Ramos (cell line): ENCODE measurements around the gene SCNN1A.

ENCODE experiments used
- in situ Hi-C: fragments of 300-500 bp; cut with MboI; formaldehyde crosslinking; loops from one replicate; pipeline ENCODE4 v1.14.3; 2022; ENCODE audit warnings: low sequenced_read_pairs; ENCODE audit not compliant: unreplicated experiment

Gene SCNN1A

DNA sequence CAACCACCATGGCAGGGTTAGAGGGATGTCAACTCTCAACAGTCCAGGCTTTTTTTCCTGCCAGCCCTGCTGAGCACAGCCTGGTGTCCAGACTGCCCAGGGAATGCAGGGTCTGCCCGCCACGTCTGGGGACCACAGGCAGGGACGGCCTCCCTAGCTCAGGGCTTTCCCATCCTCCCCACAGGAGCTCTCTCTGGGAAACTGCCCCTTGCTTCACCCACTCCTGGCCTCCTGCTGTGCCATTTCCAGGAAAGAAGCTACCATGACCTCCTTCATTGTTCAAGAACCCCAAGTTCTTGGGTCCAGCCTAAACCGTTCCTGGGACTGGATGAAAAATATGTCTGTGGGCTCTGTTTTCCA lies 4.8 kb downstream of the SCNN1A start:
- in situ Hi-C loops, result no loop called here

DNA sequence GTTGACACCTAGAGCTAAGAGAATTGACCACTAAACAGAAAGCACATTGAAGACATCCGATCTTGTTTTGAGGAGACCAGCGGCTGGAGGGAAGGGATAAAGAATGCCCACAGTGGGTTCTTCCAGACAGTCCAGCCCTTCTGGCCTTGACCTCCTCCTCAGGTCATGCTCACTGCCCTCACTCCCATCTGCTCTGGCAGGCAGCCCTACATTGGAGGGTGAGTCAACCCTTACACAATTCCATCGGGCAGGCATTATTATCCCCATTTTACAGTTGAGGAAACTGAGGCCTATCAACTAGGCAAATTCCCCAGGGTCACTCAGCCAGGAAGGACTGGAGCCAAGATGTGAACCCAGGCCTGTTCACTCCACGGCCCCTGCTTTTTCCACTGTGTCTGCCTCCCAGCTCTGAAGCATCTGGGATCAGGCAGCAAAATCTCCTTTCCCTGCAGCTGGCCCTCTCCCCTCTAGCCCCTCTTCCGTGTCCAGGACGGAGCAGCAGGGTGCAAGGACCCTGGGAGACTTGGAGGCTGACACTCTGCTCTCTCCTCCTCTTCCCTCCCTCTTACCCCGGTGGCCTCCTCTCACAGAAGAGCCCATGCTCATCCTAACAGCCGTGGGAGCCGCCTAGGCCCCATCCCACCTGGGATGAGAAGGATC lies 5.3 kb downstream of the SCNN1A start:
- in situ Hi-C loops, result no loop called here

DNA sequence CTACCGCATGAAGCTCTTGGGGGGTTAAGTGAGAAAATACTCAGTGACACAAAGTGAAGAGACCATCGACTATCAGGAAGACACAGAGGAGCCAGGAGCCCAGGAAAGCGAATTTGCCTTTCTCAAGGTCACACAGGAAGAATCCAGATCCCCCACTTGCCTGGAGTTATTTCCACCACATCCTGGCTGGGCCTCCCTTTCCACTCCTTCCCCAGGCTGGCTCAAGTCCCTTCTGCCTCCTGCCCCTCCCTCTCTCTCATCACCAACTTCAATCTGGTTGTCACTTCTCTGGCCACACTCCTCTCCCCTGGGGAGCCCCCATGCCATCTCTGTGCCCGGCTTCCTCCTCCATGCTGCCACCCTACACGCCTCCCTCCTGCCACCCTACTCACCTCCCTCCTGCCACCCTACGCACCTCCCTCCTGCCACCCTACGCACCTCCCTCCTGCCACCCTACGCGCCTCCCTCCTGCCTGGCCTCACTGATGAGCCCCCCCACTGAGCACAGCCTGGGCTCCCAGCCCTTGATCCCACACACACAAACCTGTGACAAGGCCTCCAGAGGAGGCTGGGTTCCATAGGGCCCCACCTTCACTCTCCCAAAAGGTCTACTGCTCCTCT lies 6.3 kb downstream of the SCNN1A start:
- in situ Hi-C loops, result no loop called here

DNA sequence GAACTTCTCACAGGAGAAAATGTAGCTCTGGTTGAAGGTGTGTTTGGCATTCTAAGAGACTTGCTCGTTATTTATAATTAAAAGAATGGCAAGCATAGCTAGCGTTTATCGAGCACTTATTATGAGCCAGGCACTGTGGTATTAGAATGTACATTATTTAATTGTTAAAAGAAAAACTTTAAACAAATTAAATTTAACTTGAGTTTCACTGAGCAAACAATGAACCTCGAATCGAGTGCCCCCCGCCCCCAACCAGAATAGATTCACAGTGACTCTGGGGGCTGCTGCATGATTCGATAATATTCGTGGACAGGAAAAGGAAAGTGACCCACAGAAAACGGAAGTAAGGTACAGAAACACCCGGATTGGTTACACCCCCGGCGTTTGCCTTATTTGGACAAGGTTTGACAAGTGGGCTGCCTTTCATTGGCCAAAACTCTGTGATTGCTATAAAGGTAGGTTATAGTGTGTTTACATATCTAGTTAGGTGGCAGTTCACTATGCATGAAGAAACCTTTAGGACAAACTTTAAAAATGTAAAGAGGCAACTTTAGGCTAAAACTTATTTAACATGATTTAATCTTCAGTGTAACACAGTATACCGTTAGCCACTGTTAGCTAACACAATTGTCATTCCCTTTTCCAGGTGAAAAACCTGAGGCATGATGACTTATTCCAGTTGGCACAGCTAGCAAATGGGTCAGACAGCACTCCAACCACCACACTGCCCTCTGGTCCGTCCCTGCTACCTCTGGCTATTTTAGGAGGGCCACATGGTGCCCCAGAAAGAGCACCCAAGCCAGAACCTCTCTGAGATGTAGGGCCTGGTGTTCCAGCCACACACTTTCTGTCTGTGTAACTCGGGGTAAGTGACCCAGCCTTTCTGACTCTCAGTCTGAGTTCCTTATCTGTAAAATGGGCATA lies 7.1 kb downstream of the SCNN1A start:
- in situ Hi-C loops, result no loop called here

DNA sequence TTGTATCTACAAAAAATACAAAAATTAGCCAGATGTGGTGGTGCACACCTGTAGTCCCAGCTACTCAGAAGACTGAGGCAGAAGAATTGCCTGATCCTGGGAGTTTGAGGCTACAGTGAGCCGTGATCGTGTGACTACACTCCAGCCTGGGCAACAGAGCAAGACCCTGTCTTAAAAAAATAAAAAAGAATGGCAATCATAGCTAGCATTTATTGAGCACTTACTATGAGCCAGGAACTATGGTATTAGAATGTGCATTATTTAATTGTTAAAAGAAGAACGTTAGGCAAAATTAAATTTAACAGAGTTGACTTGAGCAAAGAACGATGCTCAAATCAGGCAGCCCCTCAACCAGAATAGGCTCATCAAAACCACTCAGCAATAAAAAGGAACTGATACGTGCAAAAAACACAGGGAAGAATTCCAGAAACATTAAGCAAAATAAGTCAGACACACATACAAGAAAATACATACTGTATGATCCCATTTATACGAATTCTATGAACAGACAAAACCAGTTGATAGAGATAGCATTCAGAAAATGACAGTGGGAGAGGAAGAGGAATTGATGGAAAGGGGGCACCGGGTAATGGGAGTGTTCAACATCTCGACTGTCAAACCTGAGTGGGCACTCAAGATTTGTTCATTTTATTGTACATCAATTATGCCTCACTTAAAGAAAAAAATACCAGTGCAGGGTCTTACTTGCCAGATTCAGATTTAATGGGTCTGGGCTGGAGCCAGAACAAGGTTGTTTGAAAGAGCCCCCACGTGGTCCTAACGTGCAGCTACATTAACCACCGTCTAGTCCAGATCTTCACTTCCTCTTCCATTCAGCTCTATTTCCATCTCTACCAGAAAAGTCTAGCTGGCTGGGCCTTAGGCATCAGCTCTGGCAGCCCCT lies 8.0 kb downstream of the SCNN1A start:
- in situ Hi-C loops, result no loop called here

DNA sequence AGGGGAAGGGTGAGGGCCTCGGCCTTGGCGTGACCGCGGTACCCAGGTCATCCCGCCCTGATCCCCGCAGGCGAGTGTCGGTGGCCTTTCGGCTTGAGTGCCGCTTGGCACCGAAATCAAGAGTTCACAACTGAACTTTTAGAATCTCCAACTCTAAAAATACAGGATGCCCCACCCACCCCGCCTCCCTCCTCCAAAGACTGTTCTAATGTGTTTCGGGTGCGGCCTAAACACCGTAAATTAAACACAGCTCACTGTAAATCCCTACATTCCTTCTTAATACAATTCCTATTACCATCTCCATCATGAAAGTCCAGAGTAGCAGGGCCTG lies 11.4 kb downstream of the SCNN1A start:
- in situ Hi-C loops, result no loop called here

DNA sequence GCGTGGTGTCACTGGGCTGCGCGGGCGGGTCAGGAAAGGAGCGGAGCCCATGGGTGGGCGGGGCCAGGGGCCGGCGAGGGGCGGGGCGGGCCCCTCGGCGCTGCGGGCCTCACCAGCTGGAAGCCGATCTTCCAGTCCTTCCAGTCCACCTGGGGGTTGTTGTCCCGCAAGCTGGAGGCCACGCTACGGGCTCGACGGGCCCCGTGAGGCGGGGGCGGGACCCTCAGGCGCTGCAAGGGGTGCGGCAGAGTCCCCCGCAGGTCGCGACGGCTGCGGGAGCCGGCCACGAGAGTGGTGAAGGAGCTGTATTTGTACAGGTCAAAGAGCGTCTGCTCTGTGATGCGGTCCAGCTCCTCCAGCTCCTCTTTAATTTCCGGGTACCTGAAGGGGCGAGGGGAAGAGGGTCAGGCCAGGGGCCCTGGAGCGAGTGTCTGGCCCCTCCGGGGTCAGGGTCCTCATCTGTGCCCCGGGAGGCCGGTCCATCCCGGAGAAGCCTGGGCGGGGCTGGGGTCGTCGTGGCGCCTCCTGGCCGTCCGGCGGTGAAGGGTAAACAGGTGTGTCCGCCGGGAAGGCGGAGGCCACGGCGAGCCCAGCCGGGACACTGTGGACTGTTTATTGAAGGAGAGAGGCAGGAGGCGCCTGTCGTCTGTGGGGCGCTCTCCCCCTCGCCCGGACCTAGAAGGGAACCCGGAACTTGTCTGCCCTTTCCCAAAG lies 11.9 kb downstream of the SCNN1A start:
- in situ Hi-C loops, result no loop called here

DNA sequence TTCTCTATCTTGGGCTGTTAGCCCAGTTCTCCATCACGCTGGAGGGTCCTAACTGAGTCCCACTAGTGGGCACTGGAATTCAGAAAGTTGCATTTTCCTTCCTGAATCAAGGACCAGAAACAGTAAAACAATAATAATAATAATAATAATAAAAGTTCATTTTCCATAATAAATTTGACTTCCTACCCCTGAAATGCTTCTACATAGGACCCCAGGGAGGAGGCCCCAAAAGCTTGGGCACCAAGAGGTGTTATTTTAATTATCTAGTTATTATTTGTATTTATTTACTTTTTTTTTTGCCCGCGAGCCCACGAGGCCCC lies 12.4 kb downstream of the SCNN1A start:
- in situ Hi-C loops, result no loop called here

DNA sequence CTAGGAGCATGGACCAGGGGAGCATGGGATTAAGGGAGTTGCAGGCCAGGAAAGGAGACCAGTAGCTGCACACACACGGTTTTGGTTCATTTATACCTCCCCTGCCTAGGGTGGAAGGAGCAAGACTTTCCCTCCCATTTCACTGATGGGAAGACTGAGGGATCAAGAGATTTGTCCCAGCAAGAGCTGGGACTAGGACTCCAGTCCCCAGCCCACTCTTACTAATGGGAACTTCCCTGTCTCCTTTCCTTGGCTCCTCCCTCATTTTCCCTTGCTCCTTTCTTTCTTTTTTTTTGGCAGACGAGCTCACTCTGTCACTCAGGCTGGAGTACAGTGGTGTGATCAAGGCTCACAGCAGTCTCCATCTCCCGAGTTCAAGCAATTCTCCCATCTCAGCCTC lies 13.0 kb downstream of the SCNN1A start:
- in situ Hi-C loops, result no loop called here

DNA sequence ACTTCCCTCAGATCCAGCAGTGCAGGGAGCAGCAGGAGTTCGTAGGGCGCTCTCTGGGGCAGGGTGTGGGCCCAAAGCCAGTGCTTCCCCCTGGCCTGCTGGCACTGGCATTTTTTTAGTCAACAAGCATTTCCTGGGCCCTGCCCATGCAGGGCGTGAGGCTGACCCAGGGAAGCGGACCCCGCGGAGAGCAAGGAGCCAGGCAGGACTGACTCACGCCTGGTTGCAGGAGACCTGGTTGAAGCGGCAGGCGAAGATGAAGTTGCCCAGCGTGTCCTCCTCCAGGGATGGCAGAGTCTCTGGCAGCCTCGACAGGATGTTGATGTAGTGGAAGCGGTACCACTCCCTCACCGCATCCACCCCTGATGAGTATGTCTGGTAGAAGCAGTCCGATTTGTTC lies 13.5 kb downstream of the SCNN1A start:
- in situ Hi-C loops, result no loop called here

DNA sequence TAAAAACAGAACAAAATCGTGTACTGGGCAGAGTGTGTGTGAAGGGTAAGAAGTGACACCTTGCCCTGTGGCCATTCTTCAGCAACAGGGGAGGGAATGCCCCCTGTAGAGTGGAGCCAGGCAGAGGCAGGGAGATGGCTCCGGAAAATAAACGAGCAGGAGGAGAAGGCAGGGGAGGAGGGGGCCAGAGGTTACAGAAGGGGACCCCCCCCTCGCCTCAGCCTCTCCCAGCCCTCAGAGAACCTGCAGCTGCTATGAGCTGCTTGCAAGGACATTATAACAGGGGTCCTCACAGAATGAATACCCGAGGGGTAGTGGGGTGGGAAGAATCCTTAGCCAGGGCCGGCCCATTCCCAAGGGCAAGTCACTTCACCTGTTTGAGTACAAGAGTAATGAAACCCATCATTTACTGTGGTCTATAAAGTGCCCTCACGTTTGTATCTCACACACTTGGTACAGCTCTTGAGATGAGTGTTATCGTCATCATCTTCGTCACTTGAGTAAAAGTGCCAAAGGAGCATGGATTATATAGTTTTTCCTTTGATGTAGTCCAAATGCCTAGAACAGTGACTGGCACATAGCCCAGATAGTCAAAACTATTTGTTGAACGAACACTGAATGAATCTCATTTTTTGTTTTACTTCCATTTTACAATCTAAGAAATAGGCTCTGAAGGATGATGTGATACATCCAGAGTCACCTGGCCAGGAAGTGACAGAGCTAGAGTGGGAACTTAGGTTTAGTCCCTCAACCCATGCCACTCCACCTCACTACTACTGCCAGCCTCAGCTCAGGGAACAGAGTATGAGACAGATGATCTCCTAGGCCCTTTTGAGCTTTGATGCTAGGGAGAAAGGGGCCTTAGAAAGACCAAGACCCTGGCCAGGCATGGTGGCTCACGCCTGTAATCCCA lies 14.5 kb downstream of the SCNN1A start:
- in situ Hi-C loops, result no loop called here

DNA sequence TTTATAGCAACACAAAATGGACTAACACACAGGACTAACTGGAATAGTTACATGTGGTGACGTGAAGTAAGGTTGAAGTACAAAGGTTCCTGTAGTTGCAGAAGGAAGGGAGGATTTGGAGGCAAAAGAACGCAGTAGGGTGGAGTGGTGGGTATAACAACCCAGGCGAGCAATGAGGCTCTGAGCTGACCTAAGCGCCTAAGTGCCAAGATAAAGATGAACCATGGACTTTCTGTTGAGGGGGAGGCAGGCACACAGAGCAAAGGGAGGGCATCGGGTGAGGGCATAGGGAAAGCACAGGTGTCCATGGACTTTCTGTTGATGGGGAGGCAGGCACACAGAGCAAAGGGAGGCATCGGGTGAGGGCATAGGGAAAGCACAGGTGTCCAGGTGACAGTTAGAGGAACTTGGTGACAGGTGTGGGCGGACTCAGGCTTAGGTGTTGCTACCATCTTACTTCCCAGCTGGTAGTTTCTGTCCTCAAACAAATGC lies 15.2 kb downstream of the SCNN1A start:
- in situ Hi-C loops, result no loop called here

DNA sequence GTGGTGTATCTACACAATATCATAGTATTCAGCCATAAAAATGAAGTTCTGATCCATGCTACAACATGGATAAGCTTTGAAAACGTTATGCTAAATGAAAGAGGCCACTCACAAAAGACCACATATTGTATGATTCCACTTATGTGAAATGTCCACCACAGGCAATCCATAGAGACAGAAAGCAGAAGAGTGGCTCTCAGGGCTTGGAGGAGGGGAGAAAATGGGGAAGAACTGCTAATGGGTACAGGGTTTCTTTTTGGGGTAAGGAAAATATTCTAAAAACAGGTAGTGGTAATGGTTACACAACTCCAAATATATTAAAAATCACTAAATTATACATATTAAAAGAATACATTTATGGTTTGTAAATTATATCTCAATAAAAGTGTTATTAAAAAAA lies 16.5 kb downstream of the SCNN1A start:
- in situ Hi-C loops, result no loop called here

DNA sequence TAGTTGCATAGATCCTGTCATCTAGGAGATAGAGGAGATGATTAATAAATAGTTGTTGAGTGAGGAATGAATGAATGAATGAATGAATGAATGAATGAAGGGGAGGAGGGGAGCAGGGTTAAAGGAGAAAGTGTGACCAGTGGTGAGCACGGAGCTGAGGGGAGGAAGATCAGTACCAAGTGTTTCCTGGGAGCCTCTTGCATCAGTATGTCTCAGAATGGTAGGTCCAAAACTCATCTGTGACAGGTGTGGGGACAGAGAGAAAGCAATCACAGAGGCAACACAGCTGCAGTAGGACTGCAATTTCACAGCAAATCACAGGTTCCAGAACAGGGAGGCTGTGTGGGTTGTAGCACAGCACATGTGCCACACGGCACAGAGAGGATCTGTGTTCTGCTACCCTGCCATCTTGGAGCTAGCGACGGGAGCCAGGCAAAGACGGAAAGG lies 19.0 kb downstream of the SCNN1A start:
- in situ Hi-C loops, result no loop called here

DNA sequence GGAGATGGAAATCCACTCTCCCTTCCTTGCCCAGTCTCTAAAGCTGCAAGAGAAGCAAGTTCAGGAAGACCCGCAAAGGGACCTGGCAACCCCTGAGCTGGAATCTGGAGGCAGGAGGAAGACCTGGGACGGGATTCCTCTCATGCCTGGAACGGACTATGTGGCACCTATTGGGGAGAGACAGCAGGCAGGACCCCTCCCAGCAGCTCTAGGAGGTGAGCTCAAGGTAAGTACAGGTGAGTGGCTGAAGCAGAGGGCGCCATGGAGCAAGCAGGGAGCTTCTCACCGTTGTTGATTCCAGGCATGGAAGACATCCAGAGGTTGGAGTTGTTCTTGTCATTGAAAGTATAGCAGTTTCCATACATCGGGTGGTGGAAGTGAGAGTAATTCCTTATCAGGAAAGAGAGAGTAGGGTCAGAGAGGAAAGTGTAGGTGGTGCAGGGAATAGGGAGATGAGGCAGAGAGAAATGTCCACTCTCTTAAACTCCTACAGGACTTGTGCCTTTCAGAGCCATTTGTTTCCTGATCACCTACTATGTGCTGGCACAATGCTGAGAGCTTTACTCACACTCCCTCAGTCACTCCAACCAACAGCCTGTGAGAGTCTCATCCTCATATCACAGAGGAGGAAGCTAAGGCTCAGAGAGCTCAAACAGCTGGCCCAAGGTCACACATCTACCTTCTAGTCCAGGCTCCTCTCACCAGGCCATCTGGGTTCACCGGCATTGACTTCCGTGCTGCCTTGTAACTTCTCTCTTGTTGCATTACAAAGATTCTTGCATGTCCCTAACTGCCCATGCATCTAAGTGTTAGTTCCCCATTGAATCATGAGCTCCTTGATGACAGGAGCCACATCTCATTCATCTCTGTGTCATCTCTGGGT lies 19.6 kb downstream of the SCNN1A start:
- in situ Hi-C loops, result no loop called here

DNA sequence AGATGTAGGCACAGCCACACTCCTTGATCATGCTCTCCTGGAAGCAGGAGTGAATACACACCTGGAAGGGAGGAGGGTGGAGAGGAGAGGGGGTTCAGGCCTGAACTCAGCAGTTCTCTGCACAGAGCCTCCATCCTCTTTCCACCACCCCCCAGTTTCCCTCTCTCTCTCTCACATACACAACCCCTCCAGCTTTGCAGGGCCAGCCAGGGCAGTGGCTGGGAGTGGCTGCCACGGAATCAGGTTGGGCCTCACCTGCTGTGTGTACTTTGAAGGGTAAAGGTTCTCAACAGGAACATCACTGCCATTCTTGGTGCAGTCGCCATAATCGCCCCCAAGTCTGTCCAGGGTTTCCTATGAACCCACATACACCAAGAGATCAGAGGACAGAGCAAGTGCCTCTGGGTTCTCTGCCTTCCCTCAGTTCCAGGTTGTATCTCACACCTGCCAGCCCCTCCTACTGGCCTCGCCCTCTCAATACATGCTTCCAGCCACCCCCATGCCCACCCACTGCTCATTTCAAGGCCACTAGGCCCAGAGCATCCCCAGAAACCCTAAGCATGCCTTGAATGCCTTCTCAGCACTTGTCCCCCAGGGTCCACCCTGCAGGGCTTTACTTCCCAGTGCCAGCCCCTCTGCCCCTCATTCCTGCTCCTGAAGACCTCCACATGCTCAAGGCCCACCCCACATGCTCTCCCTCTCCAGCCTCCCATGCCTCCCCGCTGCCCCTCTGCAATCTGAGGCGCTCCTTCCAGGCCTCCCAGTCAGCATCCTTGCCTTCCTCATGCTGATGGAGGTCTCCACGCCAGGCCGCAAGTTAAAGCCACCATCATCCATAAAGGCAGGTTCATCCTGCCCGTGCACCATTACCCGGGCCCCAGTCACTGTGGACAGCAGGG lies 20.6 kb downstream of the SCNN1A start:
- in situ Hi-C loops, result no loop called here
